Colonic mucosa (tissue), 4 donors: ENCODE results near the gene TAS1R2. TPM values are rescaled to one million over a fixed set of nuclear protein-coding genes. Genes with fewer than 3 reads are reported as not detected.

Experiments used
- DNase-seq: peaks from one replicate; pipeline ENCODE4 v3.0.0-alpha.2; 2020
- H3K27ac ChIP-seq: fragments of 200-600 bp; one replicate; pipeline ENCODE4 v1.8.0; 2021
- H3K27me3 ChIP-seq: fragments of 200-600 bp; one replicate; pipeline ENCODE4 v1.8.0; 2021
- H3K36me3 ChIP-seq: fragments of 200-600 bp; one replicate; pipeline ENCODE4 v1.8.0; 2021
- H3K4me1 ChIP-seq: fragments of 200-600 bp; one replicate; pipeline ENCODE4 v1.8.0; 2021; ENCODE audit warnings: mild to moderate bottlenecking
- H3K4me3 ChIP-seq: fragments of 200-600 bp; one replicate; pipeline ENCODE4 v1.8.0; 2021
- H3K9ac ChIP-seq, 2 donors: one replicate each; pipeline ENCODE4 v1.7.0; 2013; ENCODE audit warnings: control low read depth in 2 of 2, low read depth in 2 of 2, low read length in 2 of 2
- H3K9me3 ChIP-seq: fragments of 200-600 bp; one replicate; pipeline ENCODE4 v1.8.0; 2021
- CTCF ChIP-seq: fragments of 200-600 bp; IDR thresholded peaks from one replicate; pipeline ENCODE4 v1.8.0; 2022; ENCODE audit warnings: antibody characterized with exemption, mild to moderate bottlenecking
- intact Hi-C: fragments of 100-400 bp; cut with DNase I; formaldehyde crosslinking; loops from one replicate; pipeline ENCODE4 v1.14.1; 2022
- total RNA-seq, 2 donors: library from RNA; stranded (reverse); fragmentation: NEBNext Ultra II Directional in 1 of 2; extraction: Animal tissue kit (Norgen Biotek cat#: 25700) in 1 of 2; gene quantifications; one replicate each; pipeline ENCODE4 v1.2.1, GENCODE V29; 2021
- donor health status: healthy.
- donor health status: DM: no; HTN: no; CAD: no.
- donor health status: DM: no; HTN: no; CAD: no.

The TAS1R2 gene
- total RNA-seq, 2 donors from 2014 or later, result not detected

- Histone ChIP-seq H3K27ac (no peak overlapping the region), H3K9ac (no peak overlapping the region), H3K4me3 (no peak overlapping the region), H3K36me3 (no peaks in the 10 kb centered on the region), H3K27me3 (no peaks in the 10 kb centered on the region), H3K9me3 (no peaks in the 10 kb centered on the region), H3K4me1 (no peaks in the 10 kb centered on the region)
- TF ChIP-seq CTCF, result no peak
- intact Hi-C loops, result no loop called here
- DNase-seq, result no peak
These were observed 2.1 kb upstream of the TAS1R2 start for GRCh38 chr1:18861590-18861989.

DNA sequence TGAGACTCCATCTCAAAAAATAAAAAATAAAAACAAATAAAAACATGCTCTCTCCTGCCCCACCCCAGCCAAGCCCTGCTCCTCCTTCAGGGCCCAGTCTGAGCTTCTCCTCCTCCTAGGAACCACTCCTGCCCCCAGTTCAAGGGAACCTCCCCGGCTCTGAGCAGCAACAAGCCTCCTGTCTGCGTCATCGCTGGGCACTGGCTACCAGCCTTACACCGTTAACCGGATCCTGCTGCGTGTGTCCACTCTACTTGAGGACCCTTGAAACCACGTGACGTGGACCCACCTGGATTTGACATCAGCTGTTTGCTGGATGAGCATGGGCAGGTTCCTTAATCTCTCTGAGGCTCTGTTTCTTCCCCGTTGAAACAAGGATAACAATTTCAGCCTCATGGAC lies 1.6 kb upstream of the TAS1R2 start:
- no peaks in the 10 kb centered on the region for H3K4me1 ChIP-seq
- H3K9ac ChIP-seq, result no peak overlapping the region
- H3K27ac ChIP-seq, result no peak overlapping the region
- DNase-seq, result no peak
- no peaks in the 10 kb centered on the region for H3K9me3 ChIP-seq
- no peaks in the 10 kb centered on the region for H3K27me3 ChIP-seq
- TF ChIP-seq CTCF, result no peak
- H3K36me3 ChIP-seq, result no peaks in the 10 kb centered on the region
- intact Hi-C loops, result no loop called here
- H3K4me3 ChIP-seq, result no peak overlapping the region

GRCh38 chr1:18858070-18858688 lies 1.3 kb downstream of the TAS1R2 start:
- no peak for TF ChIP-seq CTCF
- Histone ChIP-seq H3K4me1 (no peaks in the 10 kb centered on the region), H3K4me3 (no peak overlapping the region), H3K9me3 (no peaks in the 10 kb centered on the region), H3K36me3 (no peaks in the 10 kb centered on the region), H3K27me3 (no peaks in the 10 kb centered on the region), H3K27ac (no peak overlapping the region), H3K9ac (no peak overlapping the region)
- DNase-seq, result no peak
- intact Hi-C loops, result no loop called here

DNA sequence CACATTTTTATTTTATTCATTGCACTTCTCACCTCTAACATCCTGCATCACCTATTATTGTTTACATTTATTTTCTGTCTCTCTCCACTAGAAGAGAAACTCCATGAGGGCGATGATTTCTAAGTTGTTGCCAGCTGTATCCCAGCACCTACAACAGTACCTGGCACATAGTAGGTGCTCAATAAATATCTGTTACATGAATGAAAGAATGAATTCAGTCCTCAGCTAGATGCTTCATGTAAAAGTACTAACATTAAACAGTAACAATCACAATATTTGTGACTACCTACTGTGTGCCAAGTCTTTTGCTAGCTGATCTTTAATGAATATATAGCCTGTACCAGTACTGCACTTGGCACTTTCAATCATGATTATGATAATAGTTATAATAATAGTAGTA lies 3.0 kb downstream of the TAS1R2 start:
- no peaks in the 10 kb centered on the region for H3K27me3 ChIP-seq
- DNase-seq, result no peak
- H3K4me1 ChIP-seq, result no peaks in the 10 kb centered on the region
- no peak for TF ChIP-seq CTCF
- no peaks in the 10 kb centered on the region for H3K9me3 ChIP-seq
- H3K27ac ChIP-seq, result no peak overlapping the region
- intact Hi-C loops, result no loop called here
- no peaks in the 10 kb centered on the region for H3K36me3 ChIP-seq
- H3K9ac ChIP-seq, result no peak overlapping the region
- H3K4me3 ChIP-seq, result no peak overlapping the region

DNA sequence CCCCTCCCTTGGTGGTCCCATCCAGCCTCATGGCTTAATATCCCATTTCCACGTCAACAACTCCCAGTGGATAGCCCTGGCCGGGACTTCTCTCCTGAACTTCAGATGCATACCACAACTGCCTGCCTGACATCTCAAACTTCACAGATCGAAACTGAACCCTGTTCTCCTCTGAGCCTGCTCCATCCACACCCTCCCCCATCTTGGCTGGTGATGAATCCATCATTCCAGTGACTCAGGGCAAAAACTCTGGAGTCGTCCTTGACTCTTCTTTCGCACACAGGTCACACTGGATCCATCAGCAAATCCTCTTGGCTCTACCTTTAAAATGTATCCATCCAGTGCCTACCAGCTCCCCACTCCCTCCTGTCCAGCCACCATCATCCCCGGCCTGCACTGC lies 3.9 kb downstream of the TAS1R2 start:
- intact Hi-C loops, result no loop called here
- H3K9ac ChIP-seq, result no peak overlapping the region
- no peaks in the 10 kb centered on the region for H3K27me3 ChIP-seq
- no peak overlapping the region for H3K27ac ChIP-seq
- no peaks in the 10 kb centered on the region for H3K9me3 ChIP-seq
- no peak for DNase-seq
- no peak overlapping the region for H3K4me3 ChIP-seq
- H3K36me3 ChIP-seq, result no peaks in the 10 kb centered on the region
- no peak for TF ChIP-seq CTCF
- no peaks in the 10 kb centered on the region for H3K4me1 ChIP-seq
